Epithelial cell of proximal tubule (primary cell): ENCODE measurements around the gene ILDR1. TPM values are rescaled to one million over a fixed set of nuclear protein-coding genes. Genes with fewer than 3 reads are reported as not detected.

Source experiments
- DNase-seq: peaks from one replicate; pipeline ENCODE4 v3.0.0-alpha.2; 2011; ENCODE audit warnings: low read depth
- H3K4me3 ChIP-seq: 2 replicates; pipeline ENCODE4 v1.5.1; 2011; ENCODE audit warnings: low read depth, mild to moderate bottlenecking, low read length
- total RNA-seq: library from RNA; depleted of rRNA; stranded (reverse); fragments of >200 nt; gene quantifications from 2 replicates; pipeline ENCODE4 v1.2.3, GENCODE V29; 2015
- TF ChIP-seq, protein P1 (sequence below): conservative IDR thresholded peaks from 2 replicates; pipeline ENCODE4 v1.5.1; 2012; ENCODE audit warnings: low read depth, mild to moderate bottlenecking, low read length

The ILDR1 gene
- total RNA-seq, result 2.2 and 2.8 TPM in 2 replicates

DNA sequence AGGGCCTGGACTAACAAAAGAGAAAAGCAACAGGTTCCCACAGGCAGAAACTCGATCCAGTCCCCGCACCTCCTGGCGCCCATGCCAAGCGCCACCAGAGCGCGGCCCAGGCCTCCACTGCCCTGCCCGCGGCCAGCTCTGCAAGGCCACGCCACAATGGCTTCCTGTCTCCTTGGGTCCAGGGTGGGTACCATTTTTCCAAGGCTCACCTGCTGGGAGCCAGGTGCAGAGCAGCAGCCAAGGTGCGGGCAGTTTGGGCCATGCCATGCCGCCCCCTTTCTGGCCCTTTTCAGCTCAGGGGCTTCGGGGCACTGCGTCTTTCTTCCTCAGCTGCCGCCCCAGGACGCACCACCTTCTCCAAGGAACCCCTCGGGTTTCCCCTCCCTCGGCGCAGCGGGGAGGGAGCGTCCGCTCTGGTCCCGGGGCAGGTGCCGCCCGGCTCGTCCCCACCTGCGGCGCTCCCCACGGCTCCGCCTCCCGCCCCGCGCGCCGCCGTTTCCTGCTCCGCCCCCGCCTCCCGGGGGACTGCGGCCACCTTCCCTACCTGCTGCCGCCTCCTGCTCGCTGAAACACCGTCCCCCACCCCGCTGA is at the start of gene ILDR1:
Gene ILDR1, minus strand, starts transcription at position 437 of the 591 bp plus-strand sequence. Its CDS starts 170 bp downstream, at position 267.
- TF ChIP-seq, protein P1, sequence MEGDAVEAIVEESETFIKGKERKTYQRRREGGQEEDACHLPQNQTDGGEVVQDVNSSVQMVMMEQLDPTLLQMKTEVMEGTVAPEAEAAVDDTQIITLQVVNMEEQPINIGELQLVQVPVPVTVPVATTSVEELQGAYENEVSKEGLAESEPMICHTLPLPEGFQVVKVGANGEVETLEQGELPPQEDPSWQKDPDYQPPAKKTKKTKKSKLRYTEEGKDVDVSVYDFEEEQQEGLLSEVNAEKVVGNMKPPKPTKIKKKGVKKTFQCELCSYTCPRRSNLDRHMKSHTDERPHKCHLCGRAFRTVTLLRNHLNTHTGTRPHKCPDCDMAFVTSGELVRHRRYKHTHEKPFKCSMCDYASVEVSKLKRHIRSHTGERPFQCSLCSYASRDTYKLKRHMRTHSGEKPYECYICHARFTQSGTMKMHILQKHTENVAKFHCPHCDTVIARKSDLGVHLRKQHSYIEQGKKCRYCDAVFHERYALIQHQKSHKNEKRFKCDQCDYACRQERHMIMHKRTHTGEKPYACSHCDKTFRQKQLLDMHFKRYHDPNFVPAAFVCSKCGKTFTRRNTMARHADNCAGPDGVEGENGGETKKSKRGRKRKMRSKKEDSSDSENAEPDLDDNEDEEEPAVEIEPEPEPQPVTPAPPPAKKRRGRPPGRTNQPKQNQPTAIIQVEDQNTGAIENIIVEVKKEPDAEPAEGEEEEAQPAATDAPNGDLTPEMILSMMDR, result no peak
- H3K4me3 ChIP-seq, result peak within 1 kb of the TSS; percentile 80
- DNase-seq, result no peak

DNA sequence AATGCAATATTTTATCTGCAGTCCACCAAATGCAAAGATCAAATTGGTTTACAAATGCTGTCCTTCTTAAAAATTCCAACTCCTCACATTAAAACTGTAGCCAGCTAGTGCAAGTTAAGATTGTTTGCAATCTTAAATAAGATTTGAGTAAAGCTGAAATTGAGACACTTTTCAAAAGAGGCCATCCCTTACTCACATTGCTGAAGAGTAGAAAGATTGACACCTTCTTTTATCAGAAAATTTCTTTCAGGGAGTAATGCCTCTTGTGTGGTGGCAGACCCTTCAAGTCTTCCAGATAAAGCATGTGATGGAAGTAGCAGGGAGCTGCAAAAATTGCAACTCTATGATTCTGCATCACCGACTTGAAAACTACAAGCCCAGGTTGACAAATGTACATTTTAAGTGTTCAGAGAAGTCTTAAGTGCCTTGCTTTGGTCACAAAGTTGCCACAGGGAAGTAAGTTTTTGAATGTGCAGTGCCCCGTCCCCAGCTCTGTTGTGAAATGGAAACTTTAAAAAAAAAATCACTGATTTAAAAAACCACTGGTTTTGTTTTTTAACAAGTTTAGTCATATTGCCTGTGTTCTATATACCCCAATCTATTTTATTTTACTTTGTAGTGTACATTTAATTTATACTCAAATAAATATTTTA is 45.7 kb upstream of the ILDR1 start:
- H3K4me3 ChIP-seq, result no peak overlapping the region
- TF ChIP-seq, protein P1, result no peak
- DNase-seq, result no peak

DNA sequence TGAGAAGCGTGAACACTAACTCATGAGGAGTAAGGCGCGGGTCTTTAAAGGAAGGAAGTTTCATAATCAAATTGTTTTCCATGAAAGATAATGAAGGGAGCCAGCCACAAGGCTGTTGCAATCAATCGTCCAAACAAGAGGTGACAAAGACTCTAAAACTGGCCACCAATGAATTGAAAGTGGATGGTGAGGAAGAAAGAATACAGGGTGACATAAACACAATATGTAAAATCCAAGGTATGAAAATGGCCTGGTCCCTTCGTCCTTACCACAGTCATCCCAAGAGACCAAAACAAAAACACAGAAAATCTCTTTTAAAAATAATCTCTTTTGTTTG is 45.1 kb upstream of the ILDR1 start:
- H3K4me3 ChIP-seq, result no peak overlapping the region
- TF ChIP-seq, protein P1, result no peak
- DNase-seq, result no peak

DNA sequence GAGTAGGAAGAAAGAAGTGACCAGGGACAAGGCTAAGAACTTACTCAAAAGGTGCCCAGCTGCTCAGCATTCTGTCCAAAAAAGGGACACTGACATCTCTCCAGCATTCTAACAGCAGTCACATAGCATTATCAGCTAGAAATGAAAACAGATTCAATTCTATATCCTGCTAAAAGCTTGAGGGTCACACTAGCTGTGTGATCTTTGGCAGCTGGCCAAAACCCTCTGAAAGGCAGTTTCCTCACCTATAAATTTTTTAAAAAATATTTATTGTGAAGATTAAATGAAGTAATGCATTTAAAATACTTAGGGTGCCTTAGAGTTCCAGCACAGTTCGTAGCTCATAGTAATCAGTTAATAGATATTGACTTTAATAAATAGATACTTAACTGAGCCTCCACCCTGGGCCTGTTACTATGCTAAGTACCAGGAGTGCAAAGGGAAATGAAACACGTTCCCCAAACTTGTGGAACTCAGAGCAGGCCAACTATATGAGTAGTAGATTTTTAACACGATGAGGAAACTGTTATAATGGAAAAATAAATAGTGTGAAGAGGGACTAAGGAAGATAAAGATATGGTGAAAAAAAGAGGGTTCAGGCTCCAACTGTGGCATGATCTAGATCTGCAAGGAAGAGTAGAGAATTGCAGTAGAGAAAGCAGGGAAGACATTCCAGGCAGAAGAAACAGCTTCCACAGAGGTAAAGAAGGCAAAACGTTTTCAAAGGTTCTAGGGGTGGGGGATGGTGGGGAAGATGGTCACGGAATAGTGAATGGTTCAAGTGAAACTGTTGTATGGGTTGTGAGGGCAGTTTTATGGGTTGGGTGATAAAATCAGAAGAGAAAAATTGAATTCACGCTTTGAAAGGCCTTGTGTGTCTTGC is 44.5 kb upstream of the ILDR1 start:
- TF ChIP-seq, protein P1, result no peak
- DNase-seq, result no peak
- no peak overlapping the region for H3K4me3 ChIP-seq

DNA sequence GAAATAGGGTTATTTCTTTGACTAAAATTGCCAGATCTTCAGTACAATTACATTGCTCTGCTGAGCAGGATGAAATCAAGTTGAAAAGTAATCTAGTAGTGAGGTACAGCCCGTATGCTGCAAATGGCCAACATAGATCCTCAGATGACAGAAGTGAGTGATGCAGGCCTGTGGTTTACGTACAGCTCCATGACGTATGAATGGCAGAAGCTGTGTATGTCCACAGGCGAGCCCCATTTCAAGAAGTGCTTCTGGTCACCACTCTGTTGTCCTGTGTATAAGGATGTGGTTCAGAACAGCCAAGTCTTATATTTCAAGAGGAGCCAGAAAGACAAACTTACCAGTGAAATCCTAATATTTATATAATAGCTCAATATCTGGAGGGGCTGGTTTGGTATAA is 42.3 kb upstream of the ILDR1 start:
- TF ChIP-seq, protein P1, result no peak
- no peak overlapping the region for H3K4me3 ChIP-seq
- DNase-seq, result no peak

DNA sequence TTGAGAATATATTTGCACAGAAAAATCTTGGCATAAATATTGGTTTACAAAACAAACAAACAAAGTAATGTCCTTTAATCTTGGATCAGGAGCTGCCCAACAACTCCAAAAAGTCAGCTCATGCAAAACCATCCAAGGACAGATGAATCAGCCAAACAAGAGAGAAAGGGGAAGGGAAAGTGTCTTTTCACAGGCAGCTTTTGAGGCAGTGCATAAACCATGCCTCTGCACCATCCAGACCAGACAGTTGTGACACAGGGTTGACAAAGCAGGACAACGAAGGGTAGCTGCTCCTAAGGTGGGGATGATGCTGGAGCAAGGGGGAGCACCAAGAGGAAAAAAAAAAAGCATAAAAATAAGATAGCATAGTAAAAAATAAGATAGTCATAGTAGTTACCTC is 41.9 kb upstream of the ILDR1 start:
- TF ChIP-seq, protein P1, result no peak
- no peak for DNase-seq
- H3K4me3 ChIP-seq, result no peak overlapping the region
